HG03565 (cell line): ENCODE results near the gene GPN1.
"Not testable (repeated sequence)": the region's sequence is repeated elsewhere in the genome, so short reads cannot be mapped to it uniquely, and the experiment has no call there.

Experiments used
- ATAC-seq: cut with Tn5 transposase; IDR thresholded peaks from one replicate; pipeline ENCODE4 v1.9.1; 2021; ENCODE audit warnings: mild to moderate bottlenecking, moderate library complexity; ENCODE audit not compliant: unreplicated experiment

The GPN1 gene

GRCh38 chr2:27626921-27627320, 1.9 kb upstream of the GPN1 start:
- ATAC-seq, result not testable (repeated sequence)

- ATAC-seq, result no peak
These were observed 685 bp upstream of the GPN1 start for GRCh38 chr2:27627963-27628766.

GRCh38 chr2:27630257-27630656, 1.4 kb downstream of the GPN1 start:
- ATAC-seq, result not testable (repeated sequence)

- no peak for ATAC-seq
These were observed 5.4 kb downstream of the GPN1 start for GRCh38 chr2:27634291-27634690.

GRCh38 chr2:27636766-27637165, 7.9 kb downstream of the GPN1 start:
- ATAC-seq, result no peak

- ATAC-seq, result no peak
These were observed 9.3 kb downstream of the GPN1 start for GRCh38 chr2:27638037-27638637.

GRCh38 chr2:27638709-27639108, 9.9 kb downstream of the GPN1 start:
- no peak for ATAC-seq

- no peak for ATAC-seq
These were observed 11.9 kb downstream of the GPN1 start for GRCh38 chr2:27640722-27641245.

GRCh38 chr2:27645197-27645596, 16.3 kb downstream of the GPN1 start:
- ATAC-seq, result no peak

GRCh38 chr2:27647289-27647688, 18.4 kb downstream of the GPN1 start:
- no peak for ATAC-seq

GRCh38 chr2:27647737-27648136, 18.9 kb downstream of the GPN1 start:
- ATAC-seq, result no peak

GRCh38 chr2:27651056-27651455, 22.2 kb downstream of the GPN1 start:
- no peak for ATAC-seq

GRCh38 chr2:27652341-27652740, 23.5 kb downstream of the GPN1 start:
- no peak for ATAC-seq

- no peak for ATAC-seq
These were observed 23.9 kb downstream of the GPN1 start for GRCh38 chr2:27652790-27653189.

- ATAC-seq, result no peak
These were observed 24.5 kb downstream of the GPN1 start for GRCh38 chr2:27653397-27653796.

GRCh38 chr2:27655155-27655951, 26.5 kb downstream of the GPN1 start:
- no peak for ATAC-seq

- ATAC-seq, result no peak
These were observed 32.5 kb downstream of the GPN1 start for GRCh38 chr2:27661371-27661770.

GRCh38 chr2:27663285-27664153, 34.7 kb downstream of the GPN1 start, which contains the start of the genes SLC4A1AP and SUPT7L:
TSS of gene SLC4A1AP (plus strand) at chr2:27663889. CDS start at chr2:27663915, 26 bp downstream.
TSS of gene SUPT7L (minus strand) at chr2:27663614. CDS start at chr2:27662192, 1,422 bp downstream.
- peak; percentile 42 for ATAC-seq

- peak; percentile 13 for ATAC-seq
These were observed 35.3 kb downstream of the GPN1 start for GRCh38 chr2:27664154-27664574.
